Middle frontal gyrus (tissue), 1 donor: ENCODE data around the gene MED15.
"Not testable (repeated sequence)": the region's sequence is repeated elsewhere in the genome, so short reads cannot be mapped to it uniquely, and the experiment has no call there.

Experiments
- DNase-seq: peaks from one replicate; pipeline ENCODE4 v3.0.0-alpha.2; 2015; ENCODE audit warnings: low spot score; ENCODE audit errors: extremely low spot score

The MED15 gene

GRCh38 chr22:20582520-20583361 is 75.3 kb downstream of the MED15 start:
- DNase-seq: no peak

GRCh38 chr22:20583471-20583922 is 76.1 kb downstream of the MED15 start:
- DNase-seq: no peak

GRCh38 chr22:20584029-20584871 is 76.8 kb downstream of the MED15 start:
- DNase-seq: no peak

GRCh38 chr22:20584872-20585638 is 77.6 kb downstream of the MED15 start:
- no peak for DNase-seq

GRCh38 chr22:20585639-20586402 is 78.4 kb downstream of the MED15 start:
- no peak for DNase-seq

- no peak for DNase-seq
These were observed 79.0 kb downstream of the MED15 start for GRCh38 chr22:20586403-20586745.

GRCh38 chr22:20587206-20587958 is 80.0 kb downstream of the MED15 start:
- no peak for DNase-seq

GRCh38 chr22:20588092-20588842 is 80.9 kb downstream of the MED15 start:
- DNase-seq: no peak

- no peak for DNase-seq
These were observed 81.6 kb downstream of the MED15 start for GRCh38 chr22:20588843-20589581.

- DNase-seq: no peak
These were observed 82.4 kb downstream of the MED15 start for GRCh38 chr22:20589614-20590476.

- no peak for DNase-seq
These were observed 83.3 kb downstream of the MED15 start for GRCh38 chr22:20590477-20591294.

- no peak for DNase-seq
These were observed 83.9 kb downstream of the MED15 start for GRCh38 chr22:20591295-20591645.

- no peak for DNase-seq
These were observed 84.4 kb downstream of the MED15 start for GRCh38 chr22:20591660-20592310.

GRCh38 chr22:20594038-20594437 is 86.6 kb downstream of the MED15 start:
- not testable (repeated sequence) for DNase-seq

- not testable (repeated sequence) for DNase-seq
These were observed 87.1 kb downstream of the MED15 start for GRCh38 chr22:20594486-20594885.

GRCh38 chr22:20595461-20595860 is 88.1 kb downstream of the MED15 start:
- DNase-seq: no peak
